LNCaP clone FGC (cell line): ENCODE results near the gene PLAAT3.
A peak's percentile ranks its signal among the peaks of the same experiment; 100 is the strongest.
"Not testable (repeated sequence)": the region's sequence is repeated elsewhere in the genome, so short reads cannot be mapped to it uniquely, and the experiment has no call there.

Experiments used
- DNase-seq: peaks from one replicate; pipeline ENCODE4 v3.0.0-alpha.2; 2011; ENCODE audit warnings: low read depth
- H3K4me3 ChIP-seq: 2 replicates; pipeline ENCODE4 v1.5.1; 2011; ENCODE audit warnings: mild to moderate bottlenecking, low read depth, low read length, control low read depth
- CTCF ChIP-seq: IDR thresholded peaks from 2 replicates; pipeline ENCODE4 v1.5.1; 2012; ENCODE audit warnings: mild to moderate bottlenecking; ENCODE audit not compliant: control insufficient read depth, insufficient read depth; ENCODE audit errors: extremely low read depth

PLAAT3 gene

GRCh38 chr11:63548178-63548577 is 66.1 kb downstream of the PLAAT3 start:
- DNase-seq, result no peak
- H3K4me3 ChIP-seq, result no peak overlapping the region
- no peak for TF ChIP-seq CTCF

GRCh38 chr11:63547061-63547460 is 67.2 kb downstream of the PLAAT3 start:
- no peak for TF ChIP-seq CTCF
- no peak overlapping the region for H3K4me3 ChIP-seq
- DNase-seq, result no peak

GRCh38 chr11:63543711-63544110 is 70.5 kb downstream of the PLAAT3 start:
- TF ChIP-seq CTCF, result no peak
- H3K4me3 ChIP-seq, result no peak overlapping the region
- no peak for DNase-seq

GRCh38 chr11:63542506-63542905 is 71.7 kb downstream of the PLAAT3 start:
- DNase-seq, result not testable (repeated sequence)

GRCh38 chr11:63537293-63538101 is 76.7 kb downstream of the PLAAT3 start:
- TF ChIP-seq CTCF, result no peak
- DNase-seq, result peak; percentile 71
- H3K4me3 ChIP-seq, result no peak overlapping the region

More at GRCh38 chr11:63542506-63542905, 71.7 kb downstream of the PLAAT3 start:
- H3K4me3 ChIP-seq, result not testable (repeated sequence)

GRCh38 chr11:63536669-63537292 is 77.5 kb downstream of the PLAAT3 start, which contains the start of gene PLAAT4:
PLAAT4 (plus strand) TSS chr11:63536808; CDS start chr11:63536869, 61 bp downstream.
- no peak for TF ChIP-seq CTCF
- H3K4me3 ChIP-seq, result no peak within 1 kb of the TSS

GRCh38 chr11:63535734-63536133 is 78.5 kb downstream of the PLAAT3 start:
- DNase-seq, result no peak

More at GRCh38 chr11:63536669-63537292, 77.5 kb downstream of the PLAAT3 start, which contains the start of gene PLAAT4:
- DNase-seq, result no peak

More at GRCh38 chr11:63535734-63536133, 78.5 kb downstream of the PLAAT3 start:
- no peak overlapping the region for H3K4me3 ChIP-seq
- TF ChIP-seq CTCF, result no peak
